NCI-H1694 (cell line): ENCODE results near the gene KLF6.

Experiments
- DNase-seq: peaks from one replicate; lab custom pipeline; 2025; lab: John Stamatoyannopoulos, UW

The KLF6 gene

DNA sequence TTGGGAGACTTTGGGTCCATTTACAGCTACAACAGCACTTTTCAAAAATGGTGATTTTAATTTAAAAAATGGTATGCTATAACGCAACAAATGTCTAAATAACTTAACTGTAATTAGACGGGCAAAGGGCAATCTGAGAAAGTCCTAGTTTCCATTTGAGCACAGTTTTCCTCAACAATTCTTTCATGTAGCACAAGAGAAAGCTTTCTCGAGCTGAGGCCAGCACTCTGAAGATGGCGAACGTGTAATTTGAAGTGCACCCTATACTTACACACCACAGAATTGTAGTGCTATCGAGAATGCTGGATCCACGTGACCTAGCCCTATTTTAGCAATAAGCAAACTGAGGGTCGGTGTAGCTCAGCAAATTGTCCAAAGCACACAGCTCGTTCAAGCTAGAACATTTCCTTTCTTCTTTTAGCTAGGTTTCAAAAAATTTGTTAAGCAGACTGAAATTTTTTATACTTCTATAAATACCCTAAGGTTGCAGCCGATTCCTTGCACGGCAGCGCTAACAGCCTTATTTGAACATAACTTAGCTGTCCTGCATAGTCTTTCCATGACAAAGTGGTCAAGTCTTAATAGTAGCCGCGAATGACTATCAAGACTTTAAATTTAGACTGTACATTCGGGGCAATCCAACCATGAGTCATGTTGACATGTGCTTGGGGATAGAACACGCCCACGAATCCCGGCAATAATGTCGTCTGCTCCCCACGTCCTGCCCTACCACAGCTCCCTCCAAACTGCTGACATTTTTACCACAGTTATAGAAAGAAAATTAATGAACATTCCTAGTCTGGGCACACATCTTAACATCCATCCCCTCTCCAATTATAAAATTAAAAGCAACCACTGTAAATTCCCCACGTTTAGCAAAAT lies 10.0 kb downstream of the KLF6 start:
- DNase-seq: no peak

DNA sequence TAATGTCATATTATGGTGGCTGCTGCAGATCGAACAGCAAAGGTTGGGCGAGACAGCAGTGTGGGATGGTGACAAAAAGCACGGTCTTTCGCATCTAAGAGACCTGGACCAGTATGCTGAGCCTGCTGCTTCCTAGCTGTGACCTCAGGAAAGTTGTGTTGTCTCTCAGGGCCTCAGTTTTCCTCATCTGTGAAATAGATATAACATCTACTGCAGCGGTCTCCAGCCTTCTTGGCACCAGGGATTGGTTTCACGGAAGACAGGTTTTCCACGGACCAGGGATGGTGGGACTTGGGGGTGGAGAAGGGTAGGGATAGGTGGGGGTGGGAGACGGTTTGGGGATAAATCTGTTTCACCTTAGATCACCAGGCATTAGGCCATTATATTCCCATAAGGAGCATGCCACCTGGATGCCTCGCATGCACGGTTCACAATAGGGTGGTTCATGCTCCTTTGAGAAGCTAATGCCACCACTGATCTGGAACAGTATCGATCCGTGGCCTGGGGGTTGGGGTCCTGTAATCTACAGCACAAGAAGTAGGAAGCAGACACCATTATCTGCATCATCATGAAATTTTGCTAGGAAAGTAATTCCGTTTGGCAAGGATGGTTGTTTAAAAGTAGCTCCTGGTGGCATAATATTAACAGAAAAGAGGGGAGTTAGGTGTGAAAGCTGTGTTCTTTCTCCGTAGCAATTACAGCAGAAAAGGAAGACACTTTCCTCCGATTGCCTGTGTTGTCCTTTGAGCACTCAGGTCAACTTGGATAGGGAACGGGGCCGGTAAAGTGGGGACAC lies 10.8 kb downstream of the KLF6 start:
- DNase-seq: no peak

- no peak for DNase-seq
These were observed 11.5 kb downstream of the KLF6 start for GRCh38 chr10:3773460-3774017.

- no peak for DNase-seq
These were observed 12.4 kb downstream of the KLF6 start for GRCh38 chr10:3772361-3773171.

- no peak for DNase-seq
These were observed 14.3 kb downstream of the KLF6 start for GRCh38 chr10:3770611-3771110.

DNA sequence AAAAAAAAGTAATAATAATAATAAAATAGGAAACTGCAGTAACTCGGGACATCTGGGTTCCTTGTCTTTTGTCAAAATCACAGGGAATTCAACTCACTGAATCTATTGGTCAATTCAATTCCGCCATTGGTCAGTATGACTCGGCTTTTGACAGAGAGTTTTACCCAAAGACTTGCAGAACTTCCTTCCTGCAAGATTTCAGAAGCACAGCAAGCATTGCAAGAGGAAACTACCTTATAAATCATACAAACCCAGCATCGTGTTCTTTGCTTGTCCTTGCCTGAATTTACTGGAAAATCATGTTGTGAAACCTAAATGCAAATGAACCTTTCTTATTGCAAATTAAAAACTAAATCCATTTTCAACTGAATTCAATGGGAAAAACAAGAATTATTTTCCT lies 15.5 kb downstream of the KLF6 start:
- no peak for DNase-seq

- no peak for DNase-seq
These were observed 18.8 kb downstream of the KLF6 start for GRCh38 chr10:3766046-3766756.

DNA sequence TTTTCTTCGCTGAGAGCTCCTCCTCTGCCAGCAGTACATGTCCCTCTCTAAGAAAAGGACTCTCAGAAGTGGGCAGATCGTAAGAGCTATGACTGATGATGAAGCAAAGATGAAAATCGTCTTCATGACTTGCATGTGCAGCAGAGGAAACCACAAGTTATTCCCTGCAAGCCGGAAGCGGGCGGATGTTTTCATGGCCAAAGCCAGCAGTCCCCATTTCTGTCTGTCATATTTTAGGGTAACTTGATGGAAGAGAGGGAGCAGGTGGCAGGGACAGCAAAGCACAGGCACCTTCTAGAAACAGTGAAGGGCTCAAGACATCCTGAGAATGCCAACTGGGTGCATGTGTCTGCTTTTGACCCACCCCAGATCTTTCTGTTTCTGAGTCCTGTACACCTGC lies 19.9 kb downstream of the KLF6 start:
- DNase-seq: no peak

- no peak for DNase-seq
These were observed 20.3 kb downstream of the KLF6 start for GRCh38 chr10:3764626-3765112.

DNA sequence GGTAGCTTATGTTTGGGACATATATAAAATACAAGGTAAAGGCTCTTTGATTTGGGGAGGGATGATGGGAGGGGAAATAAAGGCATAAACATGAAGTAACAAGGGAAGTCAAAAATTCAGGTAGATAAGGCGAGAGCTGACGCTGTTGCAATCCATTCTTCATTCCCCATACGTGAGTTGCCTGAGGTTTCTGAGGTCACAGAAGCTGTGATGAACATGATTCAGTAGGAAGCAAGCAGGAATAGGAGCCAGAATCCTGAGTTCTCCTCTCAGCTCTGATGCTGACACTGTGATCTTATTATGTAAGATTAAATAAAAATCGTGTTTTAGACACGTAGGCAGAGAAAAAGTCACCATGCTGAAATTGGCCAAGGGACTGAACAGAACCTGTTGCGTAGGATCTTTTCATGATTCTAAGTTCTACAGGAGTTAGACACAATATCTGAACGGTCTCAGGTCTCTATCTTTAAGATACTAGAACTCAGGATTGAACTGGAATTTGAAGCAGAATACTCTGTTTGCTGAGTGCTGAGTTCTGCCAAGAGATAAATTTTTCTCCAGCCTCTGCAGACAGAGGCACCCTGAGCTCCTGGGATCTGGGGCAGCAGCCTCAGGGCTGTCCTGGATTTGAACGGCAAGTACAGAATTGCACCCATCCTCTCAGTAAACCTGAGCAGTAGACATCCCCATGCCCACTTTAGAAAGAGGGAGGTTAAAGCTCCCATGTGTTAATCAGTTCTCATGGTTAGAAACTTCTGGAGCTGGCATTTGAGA lies 21.0 kb downstream of the KLF6 start:
- no peak for DNase-seq

DNA sequence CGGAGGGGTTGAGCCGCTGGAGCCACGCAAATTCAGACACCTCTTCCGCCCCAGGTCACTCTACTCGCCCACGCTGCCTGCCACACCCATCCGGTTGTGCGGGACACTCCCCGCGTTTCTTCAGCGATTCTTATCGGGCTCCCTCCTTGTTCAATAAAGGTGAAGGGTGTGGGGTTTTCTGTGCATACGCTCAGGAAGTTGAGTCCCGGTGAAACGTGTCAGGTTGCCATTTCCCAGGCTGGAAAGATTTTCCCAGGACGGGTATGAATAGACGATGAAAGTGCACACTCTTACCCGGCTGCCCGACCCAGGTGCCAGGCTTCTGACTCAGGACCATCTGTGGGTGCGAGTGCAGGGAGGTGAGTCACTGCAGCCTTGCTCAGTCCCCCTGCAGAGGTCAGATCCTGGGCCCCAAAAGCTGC lies 22.0 kb downstream of the KLF6 start:
- DNase-seq: no peak

GRCh38 chr10:3762309-3762708 lies 22.7 kb downstream of the KLF6 start:
- no peak for DNase-seq

DNA sequence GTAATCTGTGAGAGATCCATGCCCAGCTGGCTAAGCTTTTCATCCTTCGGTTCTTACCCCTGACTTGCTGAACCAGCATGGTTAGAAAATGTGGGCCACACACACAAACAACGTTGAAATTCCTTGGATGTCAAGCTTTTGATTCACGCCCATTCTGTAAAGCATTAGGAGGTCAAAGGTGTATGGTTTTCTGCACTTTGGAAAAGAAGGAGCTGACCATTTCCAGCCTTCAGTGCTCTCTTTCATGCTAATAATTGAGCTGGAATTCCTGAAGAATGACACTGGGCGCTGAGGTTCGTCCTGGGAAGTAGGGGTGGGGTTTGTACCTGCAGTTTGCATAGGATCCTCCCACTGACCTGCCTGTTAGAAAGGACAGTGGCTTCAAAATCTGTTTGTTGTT lies 23.1 kb downstream of the KLF6 start:
- no peak for DNase-seq

DNA sequence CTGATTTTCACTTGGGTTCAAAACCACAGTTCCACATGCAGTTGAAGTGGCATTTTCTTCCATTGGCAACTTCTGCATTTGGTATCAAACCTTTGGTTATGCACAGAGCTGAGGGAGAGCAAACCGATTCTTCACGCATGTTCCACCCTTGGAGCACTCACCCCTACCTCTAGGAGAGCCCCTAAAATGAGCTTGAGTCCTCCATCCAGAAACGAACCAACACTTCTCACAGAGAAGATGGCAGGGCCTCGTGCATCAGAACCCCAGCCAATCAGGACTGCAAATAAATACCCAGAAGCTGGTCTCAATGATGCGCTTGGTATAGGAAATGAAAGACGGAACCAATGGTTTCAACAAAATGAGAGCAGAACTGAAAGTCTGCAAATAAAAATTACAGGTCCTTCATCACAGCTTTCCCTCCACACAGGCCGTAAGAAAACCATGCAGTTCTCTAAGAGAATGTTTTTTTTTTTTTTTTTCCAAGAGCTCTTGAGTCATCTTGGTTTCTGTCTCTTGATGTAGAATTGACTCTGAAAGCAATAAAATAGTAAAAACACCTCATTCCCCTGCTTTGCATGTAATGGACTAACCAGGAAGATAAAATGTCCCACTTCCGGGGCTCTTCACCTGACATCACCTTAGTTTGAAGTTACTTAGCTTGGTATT lies 23.9 kb downstream of the KLF6 start:
- no peak for DNase-seq

DNA sequence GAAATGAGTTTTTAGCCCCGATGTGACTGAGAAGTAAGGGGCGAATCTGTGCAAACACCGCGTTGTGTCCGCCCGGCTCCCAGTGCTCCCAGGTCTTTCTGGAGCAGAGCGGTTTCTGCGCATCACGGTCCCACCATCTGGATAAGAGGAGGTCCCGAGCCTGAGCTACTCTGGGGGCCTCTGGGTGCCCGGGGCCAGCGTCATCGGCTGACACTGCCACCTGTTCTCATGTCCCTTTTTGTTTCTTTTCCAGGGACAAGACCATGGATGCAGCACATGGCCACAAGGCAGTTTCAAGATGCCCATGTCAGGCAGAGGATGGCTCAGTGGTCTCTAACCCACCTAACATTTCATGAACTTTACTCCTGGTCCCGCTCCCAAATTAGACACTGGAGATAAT lies 24.9 kb downstream of the KLF6 start:
- DNase-seq: no peak

GRCh38 chr10:3759397-3759796 lies 25.6 kb downstream of the KLF6 start:
- DNase-seq: no peak

- no peak for DNase-seq
These were observed 26.5 kb downstream of the KLF6 start for GRCh38 chr10:3758491-3758970.

DNA sequence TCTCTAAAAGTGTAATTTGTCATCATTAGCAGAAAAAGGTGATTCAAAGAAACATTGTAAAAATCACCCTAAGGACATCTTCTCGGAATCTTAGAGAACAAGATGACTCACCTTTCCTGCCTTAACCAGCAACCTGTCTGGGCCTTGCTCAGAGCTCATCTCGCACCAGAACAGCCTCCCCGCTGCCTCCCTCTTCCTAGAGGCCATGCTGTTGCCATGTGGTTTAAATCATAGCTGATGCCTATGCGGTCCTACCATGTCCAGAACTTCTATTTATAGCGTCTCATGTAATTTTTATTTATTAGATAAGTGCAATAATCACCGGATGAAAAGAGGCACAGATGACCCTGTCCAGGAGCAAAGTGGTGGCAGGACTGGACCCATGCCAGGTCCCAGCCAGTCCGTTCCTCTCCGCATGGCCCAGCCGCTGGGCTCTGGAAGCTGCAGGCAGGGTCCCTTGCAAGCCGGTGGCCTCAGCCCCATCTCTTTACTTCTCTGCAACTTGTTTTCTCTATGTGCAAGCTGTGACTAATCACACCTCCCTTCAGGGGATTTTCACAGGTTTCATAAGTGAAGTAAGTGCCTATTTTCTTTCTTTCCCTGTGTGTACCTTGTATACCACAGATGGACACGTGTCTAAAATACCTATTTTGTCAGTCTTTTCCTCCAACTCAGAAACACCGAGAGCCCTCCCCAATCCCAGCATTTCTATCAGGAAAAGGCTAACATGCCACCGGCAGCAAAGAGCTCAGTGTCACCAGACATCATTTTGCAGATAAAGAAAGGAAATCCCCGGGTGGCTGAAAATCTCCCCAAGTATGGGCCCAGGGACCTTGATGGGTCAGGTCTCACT lies 27.1 kb downstream of the KLF6 start:
- DNase-seq: no peak

GRCh38 chr10:3757250-3757637 lies 27.8 kb downstream of the KLF6 start:
- no peak for DNase-seq
